HepG2 (cell line): Measurements from ENCODE around the gene BIK. TPM values are rescaled to one million over a fixed set of nuclear protein-coding genes. Genes with fewer than 3 reads are reported as not detected.

Experiments used
- ATAC-seq: fragments of 200-7000 bp; cut with Tn5 transposase; 3 replicates; pipeline ENCODE4 v1.9.1; 2020; ENCODE audit warnings: mild to moderate bottlenecking, moderate library complexity
- BruUV-seq: library from RNA; stranded (reverse); fragments of 400-500 nt; replicated peaks from 2 replicates; lab custom pipeline; 2021; lab: Mats Ljungman, UMichigan
- CTCF ChIA-PET: fragments of 300-600 bp; formaldehyde crosslinking; extraction: SDS; loops from one replicate; lab custom pipeline; 2021; ENCODE audit warnings: low total read pairs, inconsistent platforms, low intra/inter-chr PET ratio; lab: Yijun Ruan, JAX
- POLR2A ChIA-PET: fragments of 350-600 bp; sonication (Branson Sonifier 250); formaldehyde crosslinking; loops from one replicate; lab custom pipeline; 2020; ENCODE audit warnings: antibody characterized with exemption, inconsistent platforms; lab: Yijun Ruan, JAX
- DNase-seq: peaks from one replicate; pipeline ENCODE4 v3.0.0-alpha.2; 2015; ENCODE audit warnings: low spot score
- FAIRE-seq: peaks from 3 replicates; lab custom pipeline; 2011; peaks lifted over from hg19 to GRCh38; lab: Jason Lieb, UNC
- H2AFZ ChIP-seq: one replicate; pipeline ENCODE4 v1.6.1; 2011; ENCODE audit warnings: low read length, inconsistent platforms
- H3K27ac ChIP-seq: fragments of 300-600 bp; 3 replicates; pipeline ENCODE4 v1.8.0; 2011; ENCODE audit warnings: mixed run types, mild to moderate bottlenecking, mixed read lengths, low read length, inconsistent platforms; ENCODE audit not compliant: insufficient read depth; ENCODE audit errors: extremely low read length
- H3K27me3 ChIP-seq, 2 experiments: fragments of 200-600 bp in 1 of 2; 2 replicates in 1 of 2; 3 replicates in 1 of 2; pipeline versions ENCODE4 v1.6.0 to v1.8.0; 2011; ENCODE audit warnings: low read length in 2 of 2, mild to moderate bottlenecking in 2 of 2, moderate library complexity in 2 of 2, inconsistent platforms in 1 of 2; ENCODE audit not compliant: insufficient read depth in 2 of 2, control insufficient read depth in 1 of 2
- H3K36me3 ChIP-seq, 2 experiments: fragments of 200-600 bp in 1 of 2; replicated peaks in 1 of 2; 2 replicates in 1 of 2; 3 replicates in 1 of 2; pipeline versions ENCODE4 v1.5.1 to v1.8.0; 2011; ENCODE audit warnings: low read length in 2 of 2, inconsistent platforms in 1 of 2; ENCODE audit not compliant: insufficient read depth in 2 of 2, control insufficient read depth in 1 of 2
- H3K4me1 ChIP-seq: 2 replicates; pipeline ENCODE4 v1.5.1; 2012; ENCODE audit warnings: low read length, inconsistent platforms; ENCODE audit not compliant: insufficient read depth
- H3K4me2 ChIP-seq: 2 replicates; pipeline ENCODE4 v1.6.0; 2011; ENCODE audit warnings: low read depth, low read length, inconsistent platforms
- H3K4me3 ChIP-seq, 3 experiments: fragments of 200-600 bp in 1 of 3; sonication (generic), shearing (Covaris generic) in 1 of 3; replicated peaks in 1 of 3; 2 replicates each; pipeline ENCODE4 v1.5.1; 2011 to 2016; ENCODE audit warnings: low read length in 3 of 3, inconsistent platforms in 2 of 3, low read depth in 2 of 3, mild to moderate bottlenecking in 2 of 3, control low read depth in 1 of 3, mixed read lengths in 1 of 3; ENCODE audit not compliant: insufficient read depth in 1 of 3
- H3K79me2 ChIP-seq: one replicate; pipeline ENCODE4 v1.6.1; 2011; ENCODE audit warnings: low read length, inconsistent platforms; ENCODE audit not compliant: insufficient read depth
- H3K9ac ChIP-seq: 2 replicates; pipeline ENCODE4 v1.6.0; 2011; ENCODE audit warnings: mild to moderate bottlenecking, low read depth, low read length, inconsistent platforms; ENCODE audit not compliant: insufficient read depth
- H3K9me3 ChIP-seq: 2 replicates; pipeline ENCODE4 v1.5.1; 2012; ENCODE audit warnings: mild to moderate bottlenecking, low read length
- H4K20me1 ChIP-seq: 2 replicates; pipeline ENCODE4 v1.6.0; 2011; ENCODE audit warnings: inconsistent platforms, mild to moderate bottlenecking, low read length, moderate library complexity; ENCODE audit not compliant: insufficient read depth
- EHMT2 ChIP-seq: fragments of 200-600 bp; sonication (generic); IDR thresholded peaks from 2 replicates; pipeline ENCODE4 v1.7.0; 2017; ENCODE audit warnings: antibody characterized with exemption, low read depth, low read length, borderline replicate concordance
- FOXA1 ChIP-seq, 2 experiments: fragments of 450-650 bp in 1 of 2; sonication (generic) in 1 of 2; formaldehyde crosslinking in 1 of 2; IDR thresholded peaks; 2 replicates each; pipeline versions ENCODE4 v1.4.0 to v1.6.1; 2016 to 2020; ENCODE audit warnings: missing genetic modification reagents in 1 of 2
- FOXP1 ChIP-seq, 2 experiments: fragments of 450-650 bp in 1 of 2; IDR thresholded peaks; 2 replicates each; pipeline ENCODE4 v1.6.1; 2017 to 2018; ENCODE audit warnings: antibody characterized with exemption in 1 of 2
- HOXD1 ChIP-seq: sonication (generic); formaldehyde crosslinking; IDR thresholded peaks from 2 replicates; pipeline ENCODE4 v1.5.0; 2020; ENCODE audit warnings: missing genetic modification reagents
- MIER3 ChIP-seq: IDR thresholded peaks from 2 replicates; pipeline ENCODE4 v1.6.1; 2016; ENCODE audit warnings: missing compliant biosample characterization, borderline replicate concordance
- RAD51 ChIP-seq: fragments of 450-650 bp; IDR thresholded peaks from 2 replicates; pipeline ENCODE4 v1.6.1; 2016; ENCODE audit warnings: borderline replicate concordance
- RFXANK ChIP-seq: IDR thresholded peaks from 2 replicates; pipeline ENCODE4 v1.6.1; 2016
- SOX5 ChIP-seq: IDR thresholded peaks from 2 replicates; pipeline ENCODE4 v1.6.1; 2016; ENCODE audit warnings: borderline replicate concordance
- ZNF205 ChIP-seq: IDR thresholded peaks from 2 replicates; pipeline ENCODE4 v1.6.1; 2018; ENCODE audit warnings: missing biosample characterization, missing genetic modification reagents
- ZNF235 ChIP-seq: sonication (generic); formaldehyde crosslinking; IDR thresholded peaks from 2 replicates; pipeline ENCODE4 v1.8.1; 2023; ENCODE audit warnings: mild to moderate bottlenecking, missing genetic modification reagents, borderline replicate concordance
- ZNF264 ChIP-seq: sonication (generic); formaldehyde crosslinking; IDR thresholded peaks from 2 replicates; pipeline ENCODE4 v1.4.0; 2020; ENCODE audit warnings: missing genetic modification reagents
- ZNF44 ChIP-seq: sonication (generic); formaldehyde crosslinking; IDR thresholded peaks from 2 replicates; pipeline ENCODE4 v1.5.1; 2020; ENCODE audit warnings: mild to moderate bottlenecking, missing genetic modification reagents
- ZNF772 ChIP-seq: sonication (generic); formaldehyde crosslinking; IDR thresholded peaks from 2 replicates; pipeline ENCODE4 v1.5.0; 2020; ENCODE audit warnings: mild to moderate bottlenecking, missing genetic modification reagents
- WGBS: methylation state at CpG from one replicate; pipeline ENCODE4 v1.1.6; 2017; ENCODE audit warnings: low lambda C conversion rate; 5-methylcytosine and 5-hydroxymethylcytosine counted together
- in situ Hi-C: cut with HindIII; loops from 2 replicates; pipeline ENCODE4 v1.10.0; 2017; ENCODE audit warnings: low pct_unique_long_range_greater_than_20kb; ENCODE audit not compliant: extremely low pct_ligation_motif_present
- intact Hi-C: fragments of 100-400 bp; cut with micrococcal nuclease; formaldehyde crosslinking; loops from one replicate; pipeline ENCODE4 v1.10.0; 2022; ENCODE audit not compliant: unreplicated experiment
- polyA plus RNA-seq, 8 experiments: library from polyadenylated mRNA; depleted of rRNA in 3 of 8; stranded (reverse) in 7 of 8; unstranded in 1 of 8; fragments of >200 nt; fragmentation: Illumina TruSeq in 4 of 8; extraction: Trizol in 4 of 8; gene quantifications; 2 replicates each; pipeline versions ENCODE4 v1.2.1 to v1.2.3, GENCODE V29; 2011 to 2016; ENCODE audit warnings: low read depth in 4 of 8, missing spikeins in 1 of 8, mixed read lengths in 1 of 8; ENCODE audit not compliant: insufficient read depth in 1 of 8
- total RNA-seq, 5 experiments: library from RNA; depleted of rRNA; stranded (reverse); fragments of >200 nt; fragmentation: Illumina TruSeq; extraction: Trizol; gene quantifications; 2 replicates each; pipeline ENCODE4 v1.2.3, GENCODE V29; 2016; ENCODE audit warnings: low read depth in 1 of 5
- TF ChIP-seq, protein P1 (sequence below): sonication (generic); formaldehyde crosslinking; conservative IDR thresholded peaks from 2 replicates; pipeline ENCODE4 v1.4.0; 2020; ENCODE audit warnings: missing genetic modification reagents
- TF ChIP-seq, protein P2 (sequence below): sonication (generic); formaldehyde crosslinking; IDR thresholded peaks from 2 replicates; pipeline ENCODE4 v1.4.0; 2020; ENCODE audit warnings: mild to moderate bottlenecking, missing genetic modification reagents
- TF ChIP-seq, protein P3 (sequence below): sonication (generic); formaldehyde crosslinking; IDR thresholded peaks from 2 replicates; pipeline ENCODE4 v1.5.1; 2020; ENCODE audit warnings: mild to moderate bottlenecking, missing genetic modification reagents, borderline replicate concordance

BIK gene
- total and polyA plus RNA-seq, 2 of the 13 experiments (the other 11 are each of a cell fraction or from before 2014, with no cell fraction given), result 0.54 to 0.80 TPM

DNA sequence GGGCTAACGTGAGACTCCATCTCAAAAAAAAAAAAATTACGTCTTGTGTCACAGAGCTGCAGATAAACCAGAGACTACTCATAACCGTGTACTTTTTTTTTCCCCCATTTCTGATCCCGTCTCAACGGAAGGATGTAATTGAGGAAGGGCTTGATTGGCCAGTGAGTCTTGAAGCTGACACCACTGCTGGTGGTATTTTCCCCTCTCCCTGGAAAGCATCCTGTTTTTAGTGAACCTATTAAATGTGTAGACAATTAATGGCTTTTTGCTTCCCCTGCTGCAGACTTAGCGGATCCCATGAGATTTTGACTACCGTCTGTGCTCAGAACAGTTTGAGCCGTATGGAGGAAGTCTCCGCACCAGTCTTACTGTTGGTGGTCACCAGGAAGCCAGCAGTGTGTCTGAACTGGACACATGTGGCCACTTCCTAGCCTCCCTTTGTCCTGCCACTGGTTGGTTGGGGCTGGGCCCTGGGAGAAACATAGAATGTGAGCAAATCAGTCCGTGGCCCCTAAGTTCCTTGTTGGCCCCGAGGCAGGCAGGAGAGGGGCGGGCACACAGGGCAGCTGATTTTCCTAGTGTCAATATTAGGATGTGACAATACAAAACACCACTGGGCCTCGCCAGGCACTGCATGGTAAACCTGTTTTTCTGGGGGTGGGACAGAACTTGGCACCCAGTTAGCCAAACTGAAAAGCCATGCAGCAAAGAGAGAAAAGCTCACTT lies 3.1 kb downstream of the BIK start:
- ChIA-PET CTCF (no interaction called here), POLR2A (no interaction called here)
- Histone ChIP-seq H3K4me1 (peaks cover 61% of the 10 kb centered on the region), H3K4me3 (no peak overlapping the region), H3K36me3 (no peaks in the 10 kb centered on the region), H4K20me1 (no peaks in the 10 kb centered on the region), H3K79me2 (no peaks in the 10 kb centered on the region), H3K27me3 (peaks cover 5 to 35% of the 10 kb centered on the region in 2 experiments; a peak in 4 of 5 replicates), H3K4me2 (peak overlapping the region; percentile 44), H3K9me3 (no peaks in the 10 kb centered on the region), H3K9ac (no peak overlapping the region), H3K27ac (no peak overlapping the region), H2AFZ (no peak overlapping the region)
- ATAC-seq (no peak), FAIRE-seq (no peak), DNase-seq (peak; percentile 24)
- no TSS peak for BruUV-seq
- in situ Hi-C loops, result no loop called here
- 40% methylated on average over 10 of the region's 13 CpGs for WGBS
- intact Hi-C loops, result no loop called here
- TF ChIP-seq RAD51, result no peak
- TF ChIP-seq, protein P1, sequence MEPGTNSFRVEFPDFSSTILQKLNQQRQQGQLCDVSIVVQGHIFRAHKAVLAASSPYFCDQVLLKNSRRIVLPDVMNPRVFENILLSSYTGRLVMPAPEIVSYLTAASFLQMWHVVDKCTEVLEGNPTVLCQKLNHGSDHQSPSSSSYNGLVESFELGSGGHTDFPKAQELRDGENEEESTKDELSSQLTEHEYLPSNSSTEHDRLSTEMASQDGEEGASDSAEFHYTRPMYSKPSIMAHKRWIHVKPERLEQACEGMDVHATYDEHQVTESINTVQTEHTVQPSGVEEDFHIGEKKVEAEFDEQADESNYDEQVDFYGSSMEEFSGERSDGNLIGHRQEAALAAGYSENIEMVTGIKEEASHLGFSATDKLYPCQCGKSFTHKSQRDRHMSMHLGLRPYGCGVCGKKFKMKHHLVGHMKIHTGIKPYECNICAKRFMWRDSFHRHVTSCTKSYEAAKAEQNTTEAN (CRISPR knock-in tag), result no peak
- TF ChIP-seq FOXP1 (IDR thresholded peaks at IDR 0.05), result no peak
- TF ChIP-seq FOXP1 (CRISPR knock-in tag; IDR thresholded peaks at IDR 0.05), result peak; percentile 35; the same call in 1 of the 2 replicates
- no peak for TF ChIP-seq ZNF205
- no peak for TF ChIP-seq ZNF264
- TF ChIP-seq ZNF235, result no peak
- TF ChIP-seq, protein P2, sequence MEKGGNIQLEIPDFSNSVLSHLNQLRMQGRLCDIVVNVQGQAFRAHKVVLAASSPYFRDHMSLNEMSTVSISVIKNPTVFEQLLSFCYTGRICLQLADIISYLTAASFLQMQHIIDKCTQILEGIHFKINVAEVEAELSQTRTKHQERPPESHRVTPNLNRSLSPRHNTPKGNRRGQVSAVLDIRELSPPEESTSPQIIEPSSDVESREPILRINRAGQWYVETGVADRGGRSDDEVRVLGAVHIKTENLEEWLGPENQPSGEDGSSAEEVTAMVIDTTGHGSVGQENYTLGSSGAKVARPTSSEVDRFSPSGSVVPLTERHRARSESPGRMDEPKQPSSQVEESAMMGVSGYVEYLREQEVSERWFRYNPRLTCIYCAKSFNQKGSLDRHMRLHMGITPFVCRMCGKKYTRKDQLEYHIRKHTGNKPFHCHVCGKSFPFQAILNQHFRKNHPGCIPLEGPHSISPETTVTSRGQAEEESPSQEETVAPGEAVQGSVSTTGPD, result no peak
- no peak for TF ChIP-seq MIER3 (CRISPR knock-in tag)
- TF ChIP-seq HOXD1, result no peak
- TF ChIP-seq RFXANK, result no peak
- no peak for TF ChIP-seq ZNF772
- no peak for TF ChIP-seq ZNF44 (CRISPR knock-in tag)
- TF ChIP-seq, protein P3, sequence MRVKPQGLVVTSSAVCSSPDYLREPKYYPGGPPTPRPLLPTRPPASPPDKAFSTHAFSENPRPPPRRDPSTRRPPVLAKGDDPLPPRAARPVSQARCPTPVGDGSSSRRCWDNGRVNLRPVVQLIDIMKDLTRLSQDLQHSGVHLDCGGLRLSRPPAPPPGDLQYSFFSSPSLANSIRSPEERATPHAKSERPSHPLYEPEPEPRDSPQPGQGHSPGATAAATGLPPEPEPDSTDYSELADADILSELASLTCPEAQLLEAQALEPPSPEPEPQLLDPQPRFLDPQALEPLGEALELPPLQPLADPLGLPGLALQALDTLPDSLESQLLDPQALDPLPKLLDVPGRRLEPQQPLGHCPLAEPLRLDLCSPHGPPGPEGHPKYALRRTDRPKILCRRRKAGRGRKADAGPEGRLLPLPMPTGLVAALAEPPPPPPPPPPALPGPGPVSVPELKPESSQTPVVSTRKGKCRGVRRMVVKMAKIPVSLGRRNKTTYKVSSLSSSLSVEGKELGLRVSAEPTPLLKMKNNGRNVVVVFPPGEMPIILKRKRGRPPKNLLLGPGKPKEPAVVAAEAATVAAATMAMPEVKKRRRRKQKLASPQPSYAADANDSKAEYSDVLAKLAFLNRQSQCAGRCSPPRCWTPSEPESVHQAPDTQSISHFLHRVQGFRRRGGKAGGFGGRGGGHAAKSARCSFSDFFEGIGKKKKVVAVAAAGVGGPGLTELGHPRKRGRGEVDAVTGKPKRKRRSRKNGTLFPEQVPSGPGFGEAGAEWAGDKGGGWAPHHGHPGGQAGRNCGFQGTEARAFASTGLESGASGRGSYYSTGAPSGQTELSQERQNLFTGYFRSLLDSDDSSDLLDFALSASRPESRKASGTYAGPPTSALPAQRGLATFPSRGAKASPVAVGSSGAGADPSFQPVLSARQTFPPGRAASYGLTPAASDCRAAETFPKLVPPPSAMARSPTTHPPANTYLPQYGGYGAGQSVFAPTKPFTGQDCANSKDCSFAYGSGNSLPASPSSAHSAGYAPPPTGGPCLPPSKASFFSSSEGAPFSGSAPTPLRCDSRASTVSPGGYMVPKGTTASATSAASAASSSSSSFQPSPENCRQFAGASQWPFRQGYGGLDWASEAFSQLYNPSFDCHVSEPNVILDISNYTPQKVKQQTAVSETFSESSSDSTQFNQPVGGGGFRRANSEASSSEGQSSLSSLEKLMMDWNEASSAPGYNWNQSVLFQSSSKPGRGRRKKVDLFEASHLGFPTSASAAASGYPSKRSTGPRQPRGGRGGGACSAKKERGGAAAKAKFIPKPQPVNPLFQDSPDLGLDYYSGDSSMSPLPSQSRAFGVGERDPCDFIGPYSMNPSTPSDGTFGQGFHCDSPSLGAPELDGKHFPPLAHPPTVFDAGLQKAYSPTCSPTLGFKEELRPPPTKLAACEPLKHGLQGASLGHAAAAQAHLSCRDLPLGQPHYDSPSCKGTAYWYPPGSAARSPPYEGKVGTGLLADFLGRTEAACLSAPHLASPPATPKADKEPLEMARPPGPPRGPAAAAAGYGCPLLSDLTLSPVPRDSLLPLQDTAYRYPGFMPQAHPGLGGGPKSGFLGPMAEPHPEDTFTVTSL (CRISPR knock-in tag), result no peak
- no peak for TF ChIP-seq SOX5
- no peak for TF ChIP-seq FOXA1 (IDR thresholded peaks at IDR 0.05)
- TF ChIP-seq FOXA1 (CRISPR knock-in tag; IDR thresholded peaks at IDR 0.05), result peak; percentile 67
- TF ChIP-seq EHMT2, result no peak
